HepG2 (cell line): ENCODE measurements around the gene KRTCAP2. TPM values are rescaled to one million over a fixed set of nuclear protein-coding genes. Genes with fewer than 3 reads are reported as not detected.

Experiments
- ARID5B ChIP-seq: IDR thresholded peaks from 2 replicates; pipeline ENCODE4 v1.4.0; 2020; ENCODE audit warnings: mild to moderate bottlenecking, missing genetic modification reagents
- FOXJ3 ChIP-seq: sonication (generic); formaldehyde crosslinking; IDR thresholded peaks from 2 replicates; pipeline ENCODE4 v1.4.0; 2020; ENCODE audit warnings: missing genetic modification reagents, mild to moderate bottlenecking, borderline replicate concordance
- MATR3 ChIP-seq: sonication (generic); formaldehyde crosslinking; IDR thresholded peaks from 2 replicates; pipeline ENCODE4 v1.4.0; 2020; ENCODE audit warnings: missing genetic modification reagents
- PAXIP1 ChIP-seq: sonication (generic); formaldehyde crosslinking; conservative IDR thresholded peaks from 2 replicates; pipeline ENCODE4 v1.4.0; 2020; ENCODE audit warnings: mild to moderate bottlenecking, missing genetic modification reagents, moderate library complexity
- TBX2 ChIP-seq: sonication (generic); formaldehyde crosslinking; IDR thresholded peaks from 2 replicates; pipeline ENCODE4 v1.5.0; 2020; ENCODE audit warnings: missing genetic modification reagents, mild to moderate bottlenecking, borderline replicate concordance
- TERF1 ChIP-seq: sonication (generic); formaldehyde crosslinking; IDR thresholded peaks from 2 replicates; pipeline ENCODE4 v1.8.0; 2022; ENCODE audit warnings: mild to moderate bottlenecking, missing genetic modification reagents, moderate library complexity
- ZBTB10 ChIP-seq: sonication (generic); formaldehyde crosslinking; IDR thresholded peaks from 2 replicates; pipeline ENCODE4 v1.4.0; 2020; ENCODE audit warnings: missing genetic modification reagents, borderline replicate concordance
- ZGPAT ChIP-seq: IDR thresholded peaks from 2 replicates; pipeline ENCODE4 v1.6.1; 2016; ENCODE audit warnings: mild to moderate bottlenecking
- ZNF432 ChIP-seq: sonication (generic); formaldehyde crosslinking; IDR thresholded peaks from 2 replicates; pipeline ENCODE4 v1.5.0; 2020; ENCODE audit warnings: missing genetic modification reagents, mild to moderate bottlenecking, borderline replicate concordance
- ZNF639 ChIP-seq: conservative IDR thresholded peaks from 2 replicates; pipeline ENCODE4 v1.6.1; 2018; ENCODE audit warnings: missing genetic modification reagents
- ZNF766 ChIP-seq: sonication (generic); formaldehyde crosslinking; IDR thresholded peaks from 2 replicates; pipeline ENCODE4 v1.5.0; 2020; ENCODE audit warnings: missing genetic modification reagents, borderline replicate concordance
- ZSCAN21 ChIP-seq: sonication (generic); formaldehyde crosslinking; IDR thresholded peaks from 2 replicates; pipeline ENCODE4 v1.8.0; 2022; ENCODE audit warnings: mild to moderate bottlenecking, missing genetic modification reagents, moderate library complexity, borderline replicate concordance
- polyA plus RNA-seq, 8 experiments: library from polyadenylated mRNA; depleted of rRNA in 3 of 8; stranded (reverse) in 7 of 8; unstranded in 1 of 8; fragments of >200 nt; fragmentation: Illumina TruSeq in 4 of 8; extraction: Trizol in 4 of 8; gene quantifications; 2 replicates each; pipeline versions ENCODE4 v1.2.1 to v1.2.3, GENCODE V29; 2011 to 2016; ENCODE audit warnings: low read depth in 4 of 8, missing spikeins in 1 of 8, mixed read lengths in 1 of 8; ENCODE audit not compliant: insufficient read depth in 1 of 8
- total RNA-seq, 5 experiments: library from RNA; depleted of rRNA; stranded (reverse); fragments of >200 nt; fragmentation: Illumina TruSeq; extraction: Trizol; gene quantifications; 2 replicates each; pipeline ENCODE4 v1.2.3, GENCODE V29; 2016; ENCODE audit warnings: low read depth in 1 of 5

Gene KRTCAP2
- total and polyA plus RNA-seq, 2 of the 13 experiments (the other 11 are each of a cell fraction or from before 2014, with no cell fraction given) = 77.3 to 79.4 TPM

GRCh38 chr1:155135415-155136028, 37.6 kb downstream of the KRTCAP2 start, which contains the start of gene SLC50A1 (continued):
- TF ChIP-seq ARID5B (CRISPR knock-in tag) = no peak
- TF ChIP-seq ZGPAT = peak; percentile 67
- TF ChIP-seq FOXJ3 = no peak
- 0 out of 2 replicates have a peak, but pooled peaks have one; percentile 77 for TF ChIP-seq ZBTB10 (CRISPR knock-in tag)
- peak; percentile 80; the same call in 1 of the 2 replicates for TF ChIP-seq ZSCAN21
- TF ChIP-seq MATR3 (CRISPR knock-in tag) = no peak
- no peak for TF ChIP-seq TERF1
- no peak for TF ChIP-seq ZNF432 (CRISPR knock-in tag)
- peak; percentile 49; the same call in 1 of the 2 replicates for TF ChIP-seq PAXIP1 (CRISPR knock-in tag)
- peak; percentile 60 for TF ChIP-seq TBX2 (CRISPR knock-in tag)
- no peak; the same call in 1 of the 2 replicates for TF ChIP-seq ZNF639 (CRISPR knock-in tag)
- TF ChIP-seq ZNF766 (CRISPR knock-in tag) = 0 out of 2 replicates have a peak, but pooled peaks have one; percentile 16
